ENCODE results near the gene KCTD13. TPM values are rescaled to one million over a fixed set of nuclear protein-coding genes. Genes with fewer than 3 reads are reported as not detected.
"Not testable (repeated sequence)": the region's sequence is repeated elsewhere in the genome, so short reads cannot be mapped to it uniquely, and the experiment has no call there.

KCTD13 gene
- total RNA-seq, 1 donor from 2014 or later = 15.7 TPM

DNA sequence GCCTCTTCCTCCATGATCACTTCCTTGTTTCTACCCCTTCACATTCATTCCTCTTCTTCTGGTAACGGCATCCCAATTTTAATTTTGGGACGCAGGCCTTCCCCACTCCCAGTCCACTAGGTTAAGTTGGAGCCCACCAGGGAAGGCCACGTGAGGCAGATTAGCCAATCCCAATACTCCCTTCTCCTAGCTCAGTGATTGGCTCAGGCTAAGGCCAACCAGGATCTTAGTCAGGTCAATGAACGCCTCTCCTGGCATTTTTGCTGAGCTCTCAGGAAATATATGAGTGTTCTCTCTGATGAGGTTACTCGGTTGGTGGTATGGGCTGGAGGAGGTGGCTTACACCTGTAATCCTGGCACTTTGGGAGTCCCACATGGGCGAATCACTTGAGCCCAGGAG, 42.0 kb downstream of the KCTD13 start:
- DNase-seq (ENCODE audit: low spot score) = no peak

GRCh38 chr16:29881050-29881449, 45.0 kb downstream of the KCTD13 start:
- DNase-seq (ENCODE audit: low spot score) = no peak

DNA sequence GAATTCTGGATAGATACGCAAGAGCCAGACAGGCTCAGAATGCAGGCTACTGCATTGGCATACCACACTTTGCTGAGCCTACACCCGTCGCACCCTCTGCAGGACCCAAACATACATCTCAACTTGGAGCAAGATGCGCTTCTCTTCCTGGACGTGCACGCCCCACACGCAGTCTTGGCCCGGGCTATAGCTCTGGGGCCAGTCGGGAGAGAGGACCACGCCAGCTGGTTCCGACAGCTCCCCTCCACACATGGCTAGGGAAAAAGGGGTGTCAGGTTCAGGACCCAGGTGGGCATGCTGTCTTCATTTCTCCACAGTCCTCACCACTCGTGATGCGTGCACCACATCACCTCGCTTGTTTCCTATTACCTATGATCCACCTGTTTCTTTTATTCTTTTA, 47.9 kb downstream of the KCTD13 start:
- no peak for DNase-seq (ENCODE audit: low spot score)

DNA sequence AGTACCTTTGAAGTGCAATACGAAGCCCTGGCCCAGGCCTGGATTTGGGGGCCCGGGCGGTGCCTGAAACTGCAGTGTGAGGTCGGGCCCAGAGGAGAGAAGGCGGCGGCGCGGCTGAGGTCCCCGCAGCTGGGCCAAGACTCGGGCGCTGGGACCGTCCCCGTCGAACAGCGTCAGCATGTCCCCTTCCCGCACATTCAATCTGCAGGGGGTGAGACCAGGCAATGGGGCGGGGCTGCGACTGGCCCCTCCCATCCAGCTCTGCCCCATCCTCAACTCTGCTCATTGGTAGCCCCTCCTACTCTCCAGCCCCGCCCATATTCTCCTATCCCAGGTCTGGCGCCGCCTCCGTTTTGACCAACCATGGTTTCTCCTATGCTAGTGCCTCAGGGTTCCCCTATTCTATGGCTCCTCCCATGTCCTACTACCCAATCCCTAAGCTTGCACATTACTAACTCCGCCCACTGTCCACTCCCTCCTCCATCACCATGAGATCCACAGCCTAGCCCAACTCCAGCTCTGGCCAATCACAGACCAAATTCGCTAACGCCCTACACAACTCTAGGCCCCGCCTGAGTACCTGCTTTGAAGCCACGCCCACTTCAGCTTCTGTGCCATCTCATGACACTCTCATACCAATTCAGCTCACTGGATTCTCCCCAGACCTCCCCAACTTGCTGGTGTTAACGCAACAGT, 48.6 kb downstream of the KCTD13 start:
- DNase-seq (ENCODE audit: low spot score) = no peak

GRCh38 chr16:29876594-29877249, 49.3 kb downstream of the KCTD13 start:
- no peak for DNase-seq (ENCODE audit: low spot score)

DNA sequence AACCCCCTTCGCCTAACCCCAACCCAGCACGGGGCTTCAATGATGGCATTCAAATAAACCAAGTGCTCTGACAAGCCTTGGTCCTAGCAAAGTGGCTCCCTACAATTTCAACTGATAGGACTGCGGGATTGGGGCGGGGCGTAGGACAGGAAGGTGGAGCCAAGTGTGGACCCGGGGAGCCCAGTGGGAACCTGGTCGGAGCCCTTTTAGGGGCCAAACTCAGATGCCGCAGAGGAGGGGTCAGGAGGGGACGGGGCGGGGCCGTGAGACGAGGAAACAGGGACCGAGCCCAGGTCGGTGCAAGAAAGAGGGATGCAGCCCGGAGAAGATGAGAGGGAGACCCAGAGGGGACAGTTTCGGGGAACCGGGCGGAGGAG, 49.8 kb downstream of the KCTD13 start:
- no peak for DNase-seq (ENCODE audit: low spot score)

GRCh38 chr16:29875206-29875605, 50.8 kb downstream of the KCTD13 start:
- DNase-seq (ENCODE audit: low spot score) = no peak

- no peak for DNase-seq (ENCODE audit: low spot score)
Measured at GRCh38 chr16:29873319-29873718, 52.7 kb downstream of the KCTD13 start.

DNA sequence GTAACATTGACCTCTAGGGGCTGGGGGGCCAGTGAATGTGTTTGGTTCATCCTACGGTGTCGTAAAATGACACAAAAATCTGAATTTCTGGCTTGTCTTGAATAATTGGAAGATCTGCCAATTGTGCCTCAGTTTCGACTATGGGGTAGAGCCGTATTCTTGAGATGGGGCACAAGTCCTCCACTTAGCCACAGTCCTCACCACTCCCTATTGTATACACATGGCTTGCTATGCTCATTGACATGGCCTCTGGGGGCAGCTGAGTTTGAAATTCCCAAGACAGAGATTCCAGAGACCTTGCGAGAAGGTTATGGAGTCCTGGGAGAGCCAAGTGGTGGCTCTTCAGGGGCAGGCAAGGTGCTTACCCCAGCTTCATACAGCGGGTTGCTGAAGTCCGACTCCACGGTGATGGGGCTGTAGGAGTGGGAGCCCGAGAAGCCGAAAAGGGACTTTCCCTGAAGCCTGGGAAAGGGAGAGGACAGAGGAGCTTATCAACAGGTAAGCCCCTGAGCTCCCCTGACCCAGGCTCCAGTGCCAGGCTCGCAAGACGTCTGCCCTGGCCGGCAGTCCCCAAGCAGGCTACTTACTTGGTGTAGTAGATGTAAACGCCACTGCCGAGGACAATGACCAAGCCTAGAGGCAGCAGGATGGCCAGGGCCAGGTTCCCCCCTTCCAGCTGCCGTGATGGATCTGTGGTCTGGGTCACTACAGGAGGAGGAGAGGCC, 54.0 kb downstream of the KCTD13 start:
- DNase-seq (ENCODE audit: low spot score) = no peak

- not testable (repeated sequence) for DNase-seq (ENCODE audit: low spot score)
Measured at GRCh38 chr16:29869067-29869466, 57.0 kb downstream of the KCTD13 start.

- DNase-seq (ENCODE audit: low spot score) = no peak
Measured at GRCh38 chr16:29868396-29869009, 57.5 kb downstream of the KCTD13 start.

- DNase-seq (ENCODE audit: low spot score) = no peak
Measured at GRCh38 chr16:29864205-29864604, 61.8 kb downstream of the KCTD13 start.

- DNase-seq (ENCODE audit: low spot score) = no peak
Measured at GRCh38 chr16:29863669-29863984, 62.4 kb downstream of the KCTD13 start.

GRCh38 chr16:29862884-29863668, 63.0 kb downstream of the KCTD13 start, which contains the start of gene CDIPT:
Gene CDIPT, minus strand, starts transcription at chr16:29863226. Its CDS starts 369 bp downstream, at chr16:29862857.
- DNase-seq (ENCODE audit: low spot score) = peak; percentile 93

DNA sequence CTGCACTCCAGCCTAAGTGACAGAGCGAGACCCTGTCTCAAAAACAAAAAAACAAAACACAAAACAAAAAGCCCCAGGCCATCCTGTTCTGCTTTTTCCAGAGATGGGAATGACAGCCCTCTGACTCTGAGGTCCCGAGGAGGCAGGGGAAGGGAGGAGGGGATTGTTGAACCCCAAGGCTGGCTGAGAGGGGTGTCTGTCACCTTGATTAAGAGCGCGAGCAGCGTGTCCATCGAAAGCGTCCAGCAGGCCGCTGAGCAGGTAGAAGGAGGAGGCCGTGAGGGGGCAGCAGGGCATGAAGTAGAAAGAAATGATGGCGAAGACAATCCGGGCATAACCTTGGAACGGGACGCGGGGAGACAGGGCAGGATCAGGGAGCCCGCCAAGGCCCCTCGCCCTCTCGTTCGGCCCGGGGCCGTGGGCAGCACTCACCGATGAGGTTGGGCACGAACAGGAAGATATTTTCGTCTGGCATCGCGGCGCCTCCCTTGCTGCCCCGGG, 63.6 kb downstream of the KCTD13 start:
- no peak for DNase-seq (ENCODE audit: low spot score)

- no peak for DNase-seq (ENCODE audit: low spot score)
Measured at GRCh38 chr16:29860218-29860617, 65.8 kb downstream of the KCTD13 start.

GRCh38 chr16:29858974-29859373, 67.1 kb downstream of the KCTD13 start:
- DNase-seq (ENCODE audit: low spot score) = no peak

DNA sequence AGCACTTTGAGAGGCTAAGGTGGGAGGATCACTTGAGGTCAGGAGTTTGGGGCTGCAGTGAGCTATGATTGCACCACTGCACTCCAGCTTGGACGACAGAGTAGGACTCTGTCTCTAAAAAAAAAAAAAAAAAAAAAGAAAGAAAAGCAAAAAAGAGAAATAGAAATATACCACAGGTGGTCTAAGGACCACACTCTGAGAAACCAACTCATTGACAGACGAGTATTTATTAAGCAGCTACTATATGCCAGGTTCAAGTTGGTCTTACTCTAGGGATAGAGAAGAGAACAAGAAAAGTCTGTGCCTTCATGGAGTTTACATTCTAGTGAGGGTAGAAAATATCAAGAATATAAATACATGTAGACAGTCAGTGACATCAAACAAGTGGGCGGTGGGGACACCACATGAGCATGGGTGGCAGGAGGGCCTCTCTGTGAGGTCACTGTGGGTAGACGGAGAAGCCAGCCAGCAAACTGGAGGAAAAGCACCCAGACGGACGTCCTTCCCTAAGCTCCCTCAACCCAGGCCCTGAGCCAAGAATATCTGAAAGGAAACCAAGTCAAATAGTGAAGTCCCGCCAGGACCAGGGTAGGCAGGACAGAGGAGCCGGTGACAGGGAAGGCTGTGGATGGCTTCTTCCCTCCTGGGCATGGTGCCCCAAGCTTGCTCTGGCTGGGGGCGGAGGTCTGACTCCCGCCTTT, 67.7 kb downstream of the KCTD13 start:
- no peak for DNase-seq (ENCODE audit: low spot score)

DNA sequence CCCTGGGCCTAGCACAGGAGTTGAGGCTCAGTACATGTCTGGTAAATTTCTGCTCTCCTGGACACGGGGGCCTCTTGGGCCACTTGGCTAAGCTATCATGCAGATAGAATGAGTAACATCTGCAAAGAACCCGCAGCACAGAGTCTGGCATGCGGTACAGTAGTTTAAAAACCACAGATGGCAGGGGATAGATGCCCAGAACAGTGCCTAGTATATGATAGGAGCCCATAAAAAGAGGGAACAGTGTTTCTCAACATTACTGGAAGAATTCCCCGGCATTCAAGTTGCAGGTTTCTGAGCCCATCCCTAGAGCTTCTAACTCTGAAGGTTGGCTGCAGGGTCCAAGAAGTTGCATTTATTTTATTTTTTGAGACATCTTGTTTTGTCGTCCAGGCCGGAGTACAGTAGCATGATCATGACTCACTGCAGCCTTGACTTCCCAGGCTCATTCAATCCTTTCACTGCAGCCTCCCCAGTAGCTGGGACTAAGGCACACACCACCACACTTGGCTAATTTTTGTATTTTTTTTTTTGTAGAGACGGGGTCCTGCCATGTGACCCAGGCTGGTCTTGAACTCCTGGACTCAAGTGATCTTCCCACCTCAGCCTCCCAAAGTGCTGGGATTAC, 68.8 kb downstream of the KCTD13 start:
- DNase-seq (ENCODE audit: low spot score) = no peak

Data from mesenteric fat pad (tissue), 1 donor.